NK-92 (cell line): Measurements from ENCODE around the gene LPCAT1.
"Not testable (repeated sequence)": the region's sequence is repeated elsewhere in the genome, so short reads cannot be mapped to it uniquely, and the experiment has no call there.

Experiments
- DNase-seq: peaks from one replicate; lab custom pipeline; 2025; ENCODE audit not compliant: unreplicated experiment; lab: John Stamatoyannopoulos, UW

Gene LPCAT1

GRCh38 chr5:1431021-1431811 is 92.5 kb downstream of the LPCAT1 start:
- DNase-seq, result no peak

- DNase-seq, result no peak
Measured at GRCh38 chr5:1430121-1430795, 93.5 kb downstream of the LPCAT1 start.

GRCh38 chr5:1429496-1429895 is 94.3 kb downstream of the LPCAT1 start:
- no peak for DNase-seq

DNA sequence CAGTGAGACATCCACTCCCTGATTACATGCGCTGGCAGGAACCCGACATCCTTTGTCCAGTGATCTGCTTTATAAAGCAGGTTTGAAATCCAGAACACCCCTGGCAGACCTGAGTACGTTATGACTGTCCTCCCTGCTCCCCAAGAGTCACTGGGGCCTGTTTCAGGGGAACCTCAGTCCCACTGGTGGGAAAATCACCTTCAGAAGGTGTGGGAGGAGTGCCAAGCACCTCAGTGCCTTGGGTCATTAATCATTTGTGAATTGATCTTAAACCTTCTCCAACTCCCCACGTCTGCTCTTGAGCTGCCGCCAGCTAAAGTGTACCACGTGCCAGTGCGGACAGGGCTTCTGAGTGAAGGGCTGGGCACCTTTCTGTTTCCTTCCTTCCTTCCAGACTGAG is 94.7 kb downstream of the LPCAT1 start:
- DNase-seq, result no peak

DNA sequence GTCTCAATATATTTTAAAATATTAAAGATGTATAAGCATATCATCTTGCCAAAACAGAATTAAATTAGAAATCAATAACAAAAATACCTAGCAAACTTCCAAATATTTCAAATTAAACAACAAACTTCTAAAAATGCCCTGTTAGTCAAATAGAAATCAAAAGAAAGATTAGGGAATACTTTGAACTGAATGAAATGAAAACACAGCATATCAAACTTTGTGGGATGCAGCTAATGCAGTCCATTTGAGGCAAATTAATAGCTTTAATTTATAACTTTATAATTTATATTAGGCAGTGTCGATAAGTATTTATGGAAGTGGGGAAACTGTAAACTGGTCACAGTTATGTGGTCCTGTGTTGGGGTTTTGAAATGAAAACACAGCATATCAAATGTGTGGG is 95.7 kb downstream of the LPCAT1 start:
- DNase-seq, result no peak

DNA sequence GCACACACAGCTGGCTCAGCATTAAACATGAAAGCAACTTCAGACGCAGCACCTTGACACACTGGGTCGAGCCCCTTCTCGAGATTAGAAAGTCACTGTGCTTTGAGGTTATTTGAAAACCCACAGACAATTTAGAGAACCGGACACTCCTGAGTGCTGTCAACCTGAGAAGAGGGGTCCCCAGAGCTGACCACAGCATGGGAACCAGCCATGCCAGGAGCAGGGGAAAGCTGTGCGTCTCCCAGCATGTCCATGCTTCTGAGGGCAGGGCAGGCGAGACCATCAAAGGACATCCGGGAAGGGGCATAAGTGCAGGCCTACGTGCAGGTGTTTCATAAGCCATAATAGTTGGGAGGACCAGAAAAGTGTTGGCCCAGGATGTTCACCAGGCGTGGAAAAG is 99.0 kb downstream of the LPCAT1 start:
- no peak for DNase-seq

- DNase-seq, result no peak
Measured at GRCh38 chr5:1423901-1424603, 99.7 kb downstream of the LPCAT1 start.

DNA sequence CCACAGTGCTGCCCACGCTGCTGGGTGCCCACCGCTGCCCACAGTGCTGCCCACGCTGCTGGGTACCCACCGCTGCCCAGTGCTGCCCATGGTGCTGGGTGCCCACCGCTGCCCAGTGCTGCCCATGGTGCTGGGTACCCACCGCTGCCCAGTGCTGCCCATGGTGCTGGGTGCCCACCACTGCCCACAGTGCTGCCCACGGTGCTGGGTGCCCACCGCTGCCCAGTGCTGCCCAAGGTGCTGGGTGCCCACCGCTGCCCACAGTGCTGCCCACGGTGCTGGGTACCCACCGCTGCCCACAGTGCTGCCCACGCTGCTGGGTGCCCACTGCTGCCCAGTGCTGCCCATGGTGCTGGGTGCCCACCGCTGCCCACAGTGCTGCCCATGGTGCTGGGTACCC is 101.2 kb downstream of the LPCAT1 start:
- DNase-seq, result not testable (repeated sequence)

DNA sequence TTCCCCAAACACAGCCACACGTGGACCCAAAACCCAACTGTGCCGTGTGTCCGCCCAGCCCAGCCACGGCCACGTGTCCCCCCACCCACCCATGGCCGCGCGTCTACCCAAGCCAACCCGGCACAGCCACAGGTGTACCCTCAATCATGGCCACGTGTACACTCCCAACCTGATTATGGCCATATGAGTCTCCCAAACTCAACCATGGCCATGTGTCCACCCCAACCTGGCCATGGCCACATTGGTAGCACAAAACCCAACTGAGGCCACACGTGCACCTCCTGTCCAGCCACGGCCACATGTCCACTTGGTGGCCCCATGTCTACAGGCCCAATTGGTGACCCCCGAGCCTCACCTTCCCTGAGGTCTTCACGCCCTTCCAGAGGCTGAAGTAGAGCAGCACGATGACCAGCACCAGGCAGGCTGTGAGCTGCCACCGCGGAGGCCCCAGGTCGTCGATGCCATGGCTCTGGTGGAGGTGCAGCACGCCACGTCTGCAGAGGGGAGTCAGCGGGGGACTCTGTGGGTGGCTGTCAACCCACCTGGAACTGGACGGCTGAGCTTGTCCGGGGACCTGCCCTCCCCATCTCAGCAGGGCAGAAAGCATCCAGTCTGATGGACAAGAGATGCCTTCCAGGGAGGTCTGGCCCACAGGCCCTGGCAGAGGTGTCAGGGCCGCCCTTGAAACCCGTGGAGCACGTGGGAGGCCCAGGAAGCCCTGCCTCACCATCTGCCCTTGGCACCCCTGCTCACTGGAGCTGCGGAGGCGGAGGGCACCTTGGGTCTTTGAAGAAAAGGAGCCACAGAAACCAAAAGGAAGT is 102.0 kb downstream of the LPCAT1 start:
- no peak for DNase-seq

DNA sequence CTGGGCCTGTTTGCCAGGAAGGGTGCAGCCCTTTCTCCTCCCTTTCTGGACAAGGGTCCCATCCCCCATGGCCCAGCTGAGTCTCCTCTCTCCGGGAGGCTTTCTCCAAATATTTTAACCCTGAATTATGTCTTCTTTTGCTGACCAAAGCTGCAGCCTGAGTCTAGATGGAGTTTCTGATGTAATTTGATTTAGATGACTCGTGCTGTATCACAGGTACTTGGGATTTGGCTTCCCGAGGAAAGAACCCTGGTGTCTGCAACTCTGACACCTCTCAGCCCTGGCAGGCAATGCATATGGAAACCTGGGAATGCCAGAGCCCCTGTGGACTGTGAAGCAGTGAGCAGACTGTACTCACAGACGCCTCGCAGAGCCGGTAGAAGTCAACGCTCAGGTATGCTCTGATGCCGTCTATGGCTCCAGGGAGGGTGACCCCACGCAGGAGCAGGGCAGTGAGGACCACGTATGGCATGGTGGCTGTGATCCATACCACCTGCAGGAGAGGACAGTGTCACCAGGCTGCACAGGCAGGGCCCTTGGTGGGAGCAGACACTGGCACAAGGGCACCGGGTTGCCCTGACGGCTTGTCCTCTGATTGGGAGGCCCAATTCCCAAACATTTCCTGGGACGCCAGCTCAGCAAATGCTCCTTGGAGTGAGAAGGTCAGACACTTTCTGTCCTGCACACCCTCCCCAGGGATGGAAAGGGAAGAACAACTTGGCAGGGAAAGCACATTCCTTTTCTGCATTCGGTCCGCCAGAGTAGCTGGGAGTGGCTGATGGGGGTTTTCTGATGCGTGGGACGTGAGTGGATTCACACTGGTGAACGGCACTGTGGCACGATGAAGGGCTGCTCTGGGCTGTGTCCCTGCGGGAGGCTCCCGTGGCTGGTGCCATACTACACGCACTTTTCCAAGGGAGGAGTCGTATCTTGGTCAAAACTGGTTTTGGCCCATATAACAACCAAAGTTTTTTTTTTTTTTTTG is 103.3 kb downstream of the LPCAT1 start:
- DNase-seq, result no peak

DNA sequence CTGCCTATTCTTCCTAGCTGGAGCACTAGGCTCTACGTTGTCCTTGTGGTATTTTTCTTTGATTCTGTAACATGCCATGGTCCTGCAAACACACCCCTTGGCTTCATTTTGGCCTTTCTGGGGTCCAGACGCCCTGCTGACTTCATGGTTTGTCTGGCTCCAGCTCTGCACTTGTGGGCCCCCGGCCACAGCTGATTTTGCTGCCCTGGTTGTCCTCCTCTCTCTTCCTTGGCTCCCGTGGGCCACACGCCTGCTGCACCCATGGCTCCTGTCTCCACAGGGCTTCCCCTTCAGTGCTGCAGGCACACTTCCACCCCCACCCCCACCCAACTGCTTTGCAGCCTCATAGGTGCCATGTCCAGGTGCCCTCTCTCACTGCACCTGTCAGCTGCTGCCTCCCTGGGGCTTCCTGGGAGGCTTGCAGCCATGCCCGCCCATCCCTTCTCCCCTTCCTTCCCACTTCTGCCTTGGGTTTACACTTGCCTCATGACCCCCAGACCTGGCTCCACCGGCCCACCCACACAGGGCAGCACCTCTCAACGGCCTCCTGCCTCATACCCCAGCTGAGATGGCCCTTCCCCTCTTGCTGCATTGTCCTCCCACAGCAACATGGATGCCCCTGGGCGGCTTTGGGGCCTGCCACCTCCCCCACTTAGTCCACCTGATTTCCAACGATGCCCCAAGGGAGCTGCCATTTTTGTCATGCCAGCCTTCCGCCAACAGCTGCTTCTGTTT is 104.1 kb downstream of the LPCAT1 start:
- no peak for DNase-seq

DNA sequence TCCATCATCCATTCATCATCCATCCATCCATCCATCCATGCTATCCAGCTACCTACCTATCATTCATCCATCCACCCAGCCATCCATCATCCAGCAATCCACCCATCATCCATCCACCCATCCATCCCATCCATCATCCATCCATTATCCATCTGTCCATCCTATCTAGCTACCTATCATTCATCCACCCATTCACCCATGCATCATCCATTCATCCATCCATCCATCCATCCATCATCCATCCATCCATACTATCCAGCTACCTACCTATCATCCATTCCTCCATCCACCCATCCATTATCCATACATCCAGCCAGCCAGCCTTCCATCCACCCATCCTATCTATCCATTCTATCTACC is 104.9 kb downstream of the LPCAT1 start:
- no peak for DNase-seq

DNA sequence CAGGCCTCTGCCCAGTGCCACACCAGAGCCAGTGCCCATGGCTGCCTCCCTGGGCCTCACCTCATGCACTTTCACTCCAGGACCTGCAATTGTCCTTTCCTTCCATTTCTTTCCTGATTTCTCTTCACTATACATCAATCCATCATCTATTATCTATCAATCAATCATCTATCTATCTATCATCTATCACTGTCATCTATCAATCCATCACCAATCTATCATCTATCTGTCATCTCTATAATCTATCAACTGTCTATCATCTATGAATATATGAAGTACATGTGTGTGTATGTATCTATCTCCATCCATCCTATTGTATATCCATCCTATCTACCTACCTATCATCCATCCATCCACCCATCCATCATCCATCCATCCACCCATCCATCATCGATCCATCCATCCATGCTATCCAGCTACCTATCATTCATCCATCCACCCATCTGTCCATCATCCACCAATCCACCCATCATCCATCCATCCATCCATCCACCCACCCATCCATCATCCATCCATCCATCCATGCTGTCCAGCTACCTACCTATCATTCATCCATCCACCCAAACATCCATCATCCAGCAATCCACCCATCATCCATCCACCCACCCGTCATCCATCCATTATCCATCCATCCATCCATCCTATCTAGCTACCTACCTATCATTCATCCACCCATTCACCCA is 105.4 kb downstream of the LPCAT1 start:
- no peak for DNase-seq

- no peak for DNase-seq
Measured at GRCh38 chr5:1417586-1418225, 106.1 kb downstream of the LPCAT1 start.

- no peak for DNase-seq
Measured at GRCh38 chr5:1416856-1417469, 106.8 kb downstream of the LPCAT1 start.

DNA sequence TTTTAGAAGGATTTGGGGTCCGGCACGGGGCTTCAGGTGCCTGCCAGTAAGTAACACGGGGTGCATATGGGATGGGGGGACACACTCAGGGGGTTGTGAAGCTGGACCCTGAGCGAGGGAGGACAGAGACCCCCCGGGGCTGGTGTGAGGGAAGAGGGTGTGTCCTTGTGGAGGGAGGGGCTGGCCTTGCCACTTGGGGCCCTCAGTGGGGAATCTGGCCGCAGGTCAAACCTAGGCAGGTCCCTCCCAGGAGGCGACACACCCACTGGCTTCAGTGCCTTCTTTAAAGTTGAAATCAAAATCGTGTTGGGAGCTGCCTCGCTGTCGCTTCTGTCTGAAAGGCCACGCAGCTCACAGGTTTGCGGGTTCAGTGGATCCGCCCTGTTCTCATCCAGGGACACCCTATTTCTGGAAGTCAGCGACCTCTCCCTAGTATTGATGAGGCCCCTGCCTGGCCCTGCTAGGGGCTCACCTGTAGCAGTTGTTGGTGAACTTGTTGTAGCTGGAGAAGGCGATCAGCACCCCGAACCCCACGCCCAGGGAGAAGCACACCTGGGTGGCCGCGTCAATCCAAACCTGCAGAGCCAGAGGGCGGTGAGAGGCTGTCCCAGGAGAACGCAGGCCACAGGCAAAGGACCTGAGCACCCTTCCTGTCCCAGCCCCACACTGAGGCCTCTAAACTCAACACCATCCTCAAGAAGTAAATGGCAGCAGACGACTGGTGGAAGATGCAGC is 108.0 kb downstream of the LPCAT1 start:
- DNase-seq, result no peak

DNA sequence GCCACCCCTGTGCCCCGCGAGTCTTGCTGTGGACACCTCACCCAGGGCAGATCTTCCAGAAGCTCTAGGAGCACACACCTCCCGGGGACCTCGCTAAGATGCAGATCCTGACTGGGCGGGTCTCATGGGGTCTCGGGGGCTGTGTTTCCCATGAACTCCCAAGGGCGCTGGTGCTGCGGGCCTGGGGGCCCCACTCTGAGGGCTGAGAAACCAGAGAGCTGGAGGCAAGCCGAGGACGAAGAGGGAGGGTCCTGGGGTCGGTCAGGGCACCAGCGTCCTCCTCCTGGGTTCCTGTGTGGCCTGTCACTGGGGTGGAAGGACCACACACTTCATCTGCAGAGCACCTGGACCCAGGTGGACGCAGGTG is 108.7 kb downstream of the LPCAT1 start:
- DNase-seq, result no peak
